ENCODE results near the gene JAZF1. TPM values are rescaled to one million over a fixed set of nuclear protein-coding genes. Genes with fewer than 3 reads are reported as not detected.
A peak's percentile ranks its signal among the peaks of the same experiment; 100 is the strongest.

The JAZF1 gene
- total RNA-seq, 1 experiment from 2014 or later: 15.3 TPM

DNA sequence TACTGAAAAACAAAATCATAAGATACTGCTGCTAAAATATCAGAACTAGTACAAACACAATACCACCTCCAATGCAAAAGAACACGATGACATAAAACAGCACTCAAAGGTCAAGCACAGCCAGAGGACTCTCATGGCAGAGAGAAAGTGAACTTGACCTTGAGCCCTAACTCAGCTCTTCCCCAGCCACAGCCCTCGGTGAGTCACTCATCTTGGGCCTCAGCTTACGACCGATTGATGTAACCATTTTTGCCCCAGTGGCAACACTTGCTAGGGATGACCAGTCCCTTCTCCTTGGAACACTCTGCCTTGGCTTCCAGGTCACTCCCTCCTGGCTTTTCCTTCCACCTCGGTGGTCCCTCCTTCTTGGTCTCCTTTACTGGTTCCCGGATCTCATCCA, 77.8 kb downstream of the JAZF1 start:
- DNase-seq (ENCODE audit: low read depth, low spot score): peak; percentile 62
- in situ Hi-C loops (cut with HindIII; ENCODE audit: low pct_unique_long_range_greater_than_20kb, low sequenced_read_pairs): no loop called here

DNA sequence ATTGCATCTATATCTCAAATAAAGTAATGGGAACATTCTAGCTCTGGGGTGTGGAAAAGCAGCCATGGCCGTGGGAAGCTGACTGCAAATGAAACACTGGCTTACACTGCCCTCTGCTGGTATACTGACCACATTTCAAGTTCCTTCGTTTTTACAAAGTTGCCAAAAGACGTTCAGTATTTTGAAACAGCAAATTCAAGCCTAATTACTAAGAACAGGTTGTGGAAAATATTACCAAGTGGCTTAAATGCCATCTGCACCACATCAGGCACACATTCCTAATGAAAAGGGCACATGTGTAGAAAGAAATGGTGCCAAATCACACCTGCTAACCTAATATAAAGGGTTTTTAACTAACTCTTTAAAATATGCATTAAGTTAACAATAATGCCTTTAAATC, 83.9 kb downstream of the JAZF1 start:
- peak; percentile 80 for DNase-seq (ENCODE audit: low read depth, low spot score)
- in situ Hi-C loops (cut with HindIII; ENCODE audit: low pct_unique_long_range_greater_than_20kb, low sequenced_read_pairs): no loop called here

DNA sequence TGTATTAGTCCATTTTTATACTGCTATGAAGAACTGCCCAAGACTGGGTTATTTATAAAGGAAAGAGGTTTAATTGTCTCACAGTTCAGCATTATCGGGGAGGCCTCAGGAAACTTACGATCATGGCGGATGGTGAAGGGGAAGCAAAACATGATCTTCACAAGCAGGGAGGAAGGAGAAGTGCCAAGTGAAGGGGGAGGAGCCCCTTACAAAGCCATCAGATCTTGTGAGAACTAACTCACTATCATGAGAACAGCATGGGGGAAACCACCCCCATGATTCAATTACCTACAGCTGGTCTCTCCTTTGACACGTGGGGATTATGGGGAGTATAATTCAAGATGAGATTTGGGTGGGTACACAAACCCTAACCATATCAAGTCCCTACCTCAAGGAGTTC, 85.4 kb downstream of the JAZF1 start:
- in situ Hi-C loops (cut with HindIII; ENCODE audit: low pct_unique_long_range_greater_than_20kb, low sequenced_read_pairs): no loop called here
- DNase-seq (ENCODE audit: low read depth, low spot score): no peak

DNA sequence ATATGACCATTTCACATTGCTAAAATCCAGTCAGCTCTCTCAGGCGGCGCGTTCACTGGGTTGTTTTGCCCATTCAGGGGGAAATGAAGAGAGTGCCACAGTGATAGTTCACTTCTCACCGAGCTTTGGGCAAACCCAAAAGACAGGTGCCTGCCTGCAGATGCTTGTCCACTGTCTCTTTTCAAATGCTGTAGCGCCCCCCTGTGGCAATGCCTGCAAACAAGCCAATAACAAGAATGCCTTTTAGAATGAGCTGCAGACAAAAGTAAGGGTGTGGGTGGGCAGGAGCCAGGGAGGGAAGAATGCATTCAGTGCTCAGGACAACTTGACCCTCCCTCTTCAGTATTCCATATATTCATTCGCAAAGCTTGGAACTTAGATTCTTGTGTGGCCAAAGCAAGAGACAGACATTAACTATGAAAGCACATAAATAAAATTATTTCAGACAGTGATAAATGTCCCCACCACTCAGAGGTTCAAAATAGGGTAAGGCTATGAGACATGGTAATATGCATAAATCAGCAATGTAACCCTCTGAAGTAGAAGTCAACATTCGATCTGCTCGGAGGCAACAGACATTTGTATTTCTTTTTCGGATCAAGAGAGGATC, 86.9 kb downstream of the JAZF1 start:
- peak; percentile 91 for DNase-seq (ENCODE audit: low read depth, low spot score)
- in situ Hi-C loops (cut with HindIII; ENCODE audit: low pct_unique_long_range_greater_than_20kb, low sequenced_read_pairs): no loop called here

DNA sequence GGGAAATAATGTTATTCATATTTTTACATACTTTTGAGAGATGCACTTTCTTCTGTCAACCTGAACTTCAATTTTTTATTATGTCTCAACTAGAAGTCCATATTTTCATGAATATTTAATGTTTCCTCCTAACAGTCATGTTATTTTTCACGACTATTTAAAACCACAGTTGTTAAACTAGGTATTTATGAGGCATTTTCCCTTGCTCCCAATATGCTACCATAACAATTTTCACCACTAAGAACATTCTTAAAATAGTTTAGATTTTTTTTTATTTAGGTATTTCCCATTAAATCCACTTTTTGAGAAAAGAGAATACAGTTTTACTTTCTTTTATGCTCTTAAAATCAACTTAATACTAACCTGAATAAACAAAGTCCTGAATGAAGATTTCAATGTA, 89.4 kb downstream of the JAZF1 start:
- DNase-seq (ENCODE audit: low read depth, low spot score): no peak
- in situ Hi-C loops (cut with HindIII; ENCODE audit: low pct_unique_long_range_greater_than_20kb, low sequenced_read_pairs): no loop called here

DNA sequence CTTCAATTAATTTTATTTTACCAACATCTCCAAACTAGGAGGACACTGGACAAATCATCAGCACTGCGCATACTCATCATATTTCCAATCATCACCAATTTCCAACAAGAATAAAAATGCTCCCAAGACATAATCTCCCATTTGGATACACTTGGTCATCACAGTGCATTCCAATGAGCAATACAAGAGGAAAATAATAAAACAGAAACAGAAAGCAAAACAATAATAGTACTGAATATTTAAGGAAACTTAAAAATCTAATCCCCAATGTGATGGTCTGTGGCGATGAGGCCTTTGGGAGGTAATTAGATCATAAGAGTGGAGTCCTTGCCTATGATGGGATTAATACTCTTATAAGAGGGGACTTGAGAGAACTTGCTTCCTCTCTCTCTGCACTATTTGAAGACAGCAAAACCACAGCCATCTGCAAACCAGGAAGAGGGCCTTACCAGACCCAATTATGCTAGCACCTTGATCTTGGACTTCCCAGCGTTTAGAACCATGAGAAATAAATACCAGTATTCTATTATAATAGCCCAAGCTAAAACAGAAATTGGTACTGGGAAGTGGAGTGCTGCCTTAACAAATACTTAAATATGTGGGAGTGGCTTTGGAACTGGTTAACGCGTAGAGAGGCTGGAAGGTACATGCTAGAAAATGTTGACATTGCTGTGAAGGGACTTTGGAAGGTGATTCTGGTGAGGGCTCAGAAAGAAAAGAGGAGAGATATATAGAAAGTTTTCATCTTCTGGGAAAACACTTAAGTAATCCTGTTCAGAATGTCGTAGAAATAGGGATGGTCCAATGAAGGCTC, 91.5 kb downstream of the JAZF1 start:
- in situ Hi-C loops (cut with HindIII; ENCODE audit: low pct_unique_long_range_greater_than_20kb, low sequenced_read_pairs): no loop called here

DNA sequence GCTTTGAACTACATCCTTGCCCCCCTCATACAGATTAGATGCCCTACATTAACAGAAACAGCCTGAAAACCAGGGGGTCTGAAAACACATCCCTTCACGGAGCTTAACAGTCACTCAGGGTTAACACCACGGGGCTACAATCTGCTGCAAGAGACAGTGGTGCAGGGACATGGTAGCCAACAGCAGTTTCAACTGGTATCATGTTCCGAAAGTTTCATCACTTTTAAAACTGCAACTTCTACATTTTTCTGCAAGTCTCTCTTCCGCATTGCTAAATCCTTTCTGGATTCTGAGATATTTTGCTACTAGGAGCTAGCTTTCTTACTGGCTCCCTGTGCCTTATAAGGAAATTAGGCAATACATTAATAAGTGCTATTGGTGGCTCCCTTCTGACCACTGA, 92.6 kb downstream of the JAZF1 start:
- no peak for DNase-seq (ENCODE audit: low read depth, low spot score)
- in situ Hi-C loops (cut with HindIII; ENCODE audit: low pct_unique_long_range_greater_than_20kb, low sequenced_read_pairs): no loop called here

More for the DNA sequence above, 91.5 kb downstream of the JAZF1 start:
- no peak for DNase-seq (ENCODE audit: low read depth, low spot score)

DNA sequence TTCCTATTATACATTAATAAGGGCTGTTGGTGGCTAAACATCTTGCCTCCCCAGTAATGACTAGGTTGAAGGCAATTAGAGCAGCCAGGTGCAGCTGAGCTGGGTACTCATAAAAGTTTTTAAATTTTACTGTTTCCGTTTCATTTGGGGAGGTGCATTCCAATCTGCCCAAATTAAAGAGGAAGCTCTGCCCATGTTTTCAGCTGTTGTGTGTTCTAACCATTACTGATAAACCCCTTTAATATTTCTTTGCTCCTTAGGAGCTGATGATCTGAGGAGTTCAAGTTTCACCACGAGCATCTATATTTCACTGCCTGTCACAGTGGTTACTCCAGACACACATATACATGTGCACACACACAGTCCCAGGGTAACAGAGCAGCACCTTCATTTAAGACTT, 94.4 kb downstream of the JAZF1 start:
- in situ Hi-C loops (cut with HindIII; ENCODE audit: low pct_unique_long_range_greater_than_20kb, low sequenced_read_pairs): no loop called here
- no peak for DNase-seq (ENCODE audit: low read depth, low spot score)

DNA sequence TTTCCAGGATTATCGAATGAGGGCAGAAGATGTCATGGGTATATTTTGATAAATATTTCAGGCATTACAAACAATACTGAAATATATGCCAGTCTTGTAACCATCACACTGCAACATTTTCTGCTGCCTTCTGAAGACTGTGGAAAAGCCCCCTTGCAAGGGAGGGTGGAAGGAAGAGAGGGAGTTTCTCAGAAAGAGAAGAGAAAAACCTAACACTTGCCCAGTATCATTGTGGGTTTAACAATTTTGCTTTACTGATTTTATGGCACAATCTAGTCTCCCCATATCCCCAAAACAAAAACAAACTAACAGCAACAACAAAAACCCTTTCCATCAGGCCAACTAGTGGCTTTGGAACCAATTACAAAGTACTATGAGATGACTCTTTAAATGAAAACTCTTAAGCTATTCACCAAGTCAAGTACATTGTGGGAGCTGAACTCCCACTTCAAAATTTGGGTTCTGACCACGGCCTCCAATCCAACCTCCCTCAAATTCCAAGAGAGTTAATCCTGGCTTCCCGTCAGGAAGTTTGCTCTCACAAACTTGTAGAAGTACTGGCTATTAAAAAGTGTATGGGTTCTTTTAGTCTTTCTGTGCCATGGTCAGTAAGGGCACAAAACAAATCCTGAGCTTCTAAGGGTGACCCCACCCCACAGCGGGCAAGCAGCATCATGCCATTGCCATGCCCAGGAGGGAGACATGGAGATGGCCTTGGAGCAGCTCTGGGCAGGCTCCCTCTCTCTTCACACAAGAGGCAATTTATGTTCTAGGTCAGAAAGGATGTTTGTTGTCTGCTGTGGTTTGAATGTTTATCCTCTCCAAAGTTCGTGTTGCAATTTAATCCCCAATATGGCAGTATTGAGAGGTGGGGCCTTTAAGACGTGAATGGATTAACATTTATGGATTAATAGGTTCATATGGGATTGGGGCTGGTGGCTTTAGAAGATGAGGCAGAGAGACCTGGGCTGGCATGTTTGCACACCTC, 96.3 kb downstream of the JAZF1 start:
- DNase-seq (ENCODE audit: low read depth, low spot score): no peak
- in situ Hi-C loops (cut with HindIII; ENCODE audit: low pct_unique_long_range_greater_than_20kb, low sequenced_read_pairs): no loop called here

DNA sequence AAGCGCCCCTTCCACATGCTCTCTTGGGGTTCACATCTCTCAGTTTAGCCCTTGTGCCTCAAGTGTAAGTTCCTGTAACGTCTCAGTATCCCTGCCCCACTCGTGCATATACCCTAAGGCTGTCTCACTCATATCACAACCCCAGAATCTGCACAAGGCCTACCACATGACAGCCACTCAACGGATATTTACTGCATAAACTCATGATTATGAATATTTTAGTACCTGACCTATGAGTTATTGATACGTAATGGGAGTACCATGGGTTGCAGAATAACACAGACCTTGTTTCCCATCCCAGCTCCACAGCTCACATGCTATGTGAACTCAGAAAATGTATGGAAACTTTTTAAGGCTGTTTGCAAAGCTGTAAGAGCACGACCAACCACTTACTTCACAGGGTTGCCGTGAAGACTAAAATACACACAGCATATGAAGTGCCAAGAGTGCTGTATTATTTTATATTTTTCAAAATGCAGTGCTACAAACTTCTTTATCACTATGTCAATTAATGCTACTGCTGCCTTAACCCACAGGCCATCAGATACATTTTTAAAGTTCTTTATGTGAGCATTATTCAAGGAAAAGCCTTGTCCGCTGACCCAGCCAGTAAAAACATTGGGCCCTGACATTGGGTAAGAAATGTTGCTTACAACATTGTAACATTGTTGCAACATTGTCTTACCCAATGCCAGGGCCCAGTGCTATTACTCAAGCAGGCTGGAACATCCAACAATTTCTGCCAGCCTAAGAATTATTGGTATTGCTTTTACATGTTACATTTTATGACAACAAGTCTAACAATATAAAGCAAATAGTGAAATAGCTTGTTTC, 97.2 kb downstream of the JAZF1 start:
- peak; percentile 85 for DNase-seq (ENCODE audit: low read depth, low spot score)
- in situ Hi-C loops (cut with HindIII; ENCODE audit: low pct_unique_long_range_greater_than_20kb, low sequenced_read_pairs): no loop called here

DNA sequence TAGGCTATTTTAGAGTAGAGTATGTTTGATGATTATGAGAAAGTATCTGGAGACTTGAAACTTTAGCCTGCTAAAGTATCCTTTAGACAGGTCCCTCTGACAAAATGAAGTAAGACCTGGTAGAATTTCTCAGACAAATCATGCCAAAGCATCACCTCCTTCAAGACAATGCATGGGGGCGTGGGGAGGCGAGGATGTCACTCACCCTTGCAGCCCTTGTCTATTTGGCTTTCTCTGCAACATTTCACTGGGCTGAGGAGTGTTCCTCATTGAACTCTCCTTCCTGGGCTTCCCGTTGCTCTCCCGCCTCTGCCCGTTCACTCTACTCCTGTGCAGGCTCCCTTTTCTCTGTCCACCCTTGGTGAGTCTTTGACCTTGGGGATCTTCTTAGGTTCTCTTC, 98.5 kb downstream of the JAZF1 start:
- in situ Hi-C loops (cut with HindIII; ENCODE audit: low pct_unique_long_range_greater_than_20kb, low sequenced_read_pairs): no loop called here
- no peak for DNase-seq (ENCODE audit: low read depth, low spot score)

DNA sequence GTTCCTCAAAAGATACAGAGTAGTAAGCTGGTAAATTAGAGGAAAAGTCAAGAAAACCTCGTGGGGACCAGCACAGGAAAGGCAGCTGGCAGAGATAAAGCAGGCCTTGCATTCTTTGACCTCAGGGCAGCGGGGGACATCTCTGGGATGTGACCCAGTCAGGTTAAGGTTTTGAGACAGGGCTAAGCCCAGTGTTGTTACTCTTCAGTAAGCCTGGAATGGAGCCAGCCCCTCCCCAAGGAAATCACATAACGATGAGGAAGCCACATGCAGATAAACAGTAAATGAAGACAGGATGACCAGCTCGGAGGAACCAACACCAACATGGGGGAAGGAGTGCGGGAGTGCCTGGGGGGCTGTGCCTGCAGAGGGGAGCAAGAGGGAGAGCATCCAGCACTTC, 99.6 kb downstream of the JAZF1 start:
- no peak for DNase-seq (ENCODE audit: low read depth, low spot score)
- in situ Hi-C loops (cut with HindIII; ENCODE audit: low pct_unique_long_range_greater_than_20kb, low sequenced_read_pairs): no loop called here

DNA sequence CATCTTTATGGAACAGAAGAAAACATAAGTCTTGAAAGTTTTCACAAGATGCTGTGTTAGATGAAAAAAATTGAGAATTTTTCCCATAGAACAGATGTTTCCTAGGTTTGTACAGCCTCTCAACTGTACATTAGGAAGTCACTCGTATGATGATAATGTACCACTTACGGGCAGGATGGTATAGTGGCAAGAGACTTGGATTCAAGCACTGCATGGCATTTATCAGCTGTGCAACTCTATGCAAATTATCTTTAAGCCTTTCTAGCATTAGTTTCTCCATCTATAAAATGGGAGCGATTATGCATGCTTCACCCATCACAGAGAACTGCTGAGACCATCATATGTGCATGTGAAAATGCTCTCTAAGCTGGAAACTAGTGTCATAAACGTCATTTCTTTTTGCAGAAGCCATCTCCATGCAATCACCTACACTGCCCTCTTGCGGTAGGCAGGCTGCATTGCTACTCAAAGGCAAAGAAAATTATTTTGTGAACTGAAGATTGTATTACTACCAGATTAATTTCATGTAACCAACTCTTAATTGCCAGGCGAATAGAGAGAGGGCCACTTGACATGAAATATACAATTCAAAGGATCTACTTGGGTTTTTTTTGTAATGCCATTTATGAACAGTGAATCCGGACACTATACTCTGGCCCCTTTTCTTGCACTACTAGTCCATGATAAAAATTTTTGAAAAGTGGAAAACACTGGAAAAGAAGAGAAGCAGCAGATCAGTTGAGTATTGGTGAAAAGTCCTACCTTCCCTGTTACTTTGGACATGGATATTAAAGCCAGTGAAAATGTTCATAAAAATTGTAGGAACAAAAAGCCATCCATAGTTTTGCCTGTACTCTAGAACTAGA, 102.3 kb downstream of the JAZF1 start:
- in situ Hi-C loops (cut with HindIII; ENCODE audit: low pct_unique_long_range_greater_than_20kb, low sequenced_read_pairs): no loop called here

DNA sequence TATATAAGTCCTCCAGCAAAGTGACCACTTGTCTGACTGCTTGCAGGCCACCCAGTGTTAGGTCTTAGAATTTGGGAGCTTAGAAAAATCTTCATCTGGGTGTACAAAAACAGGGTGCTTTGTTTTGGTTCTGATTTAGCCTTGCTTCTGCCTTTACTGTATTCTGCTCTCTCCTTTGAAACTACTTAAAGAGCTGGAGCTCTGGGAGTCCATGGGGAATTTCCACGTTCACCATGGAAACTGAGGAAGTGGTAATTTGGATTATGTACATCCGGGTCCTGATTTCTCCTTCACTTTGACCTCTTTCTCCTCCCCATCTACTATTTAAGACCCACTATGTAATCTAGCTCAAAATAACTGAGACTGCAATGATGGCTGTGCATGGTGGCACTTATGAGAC, 103.0 kb downstream of the JAZF1 start:
- no peak for DNase-seq (ENCODE audit: low read depth, low spot score)
- in situ Hi-C loops (cut with HindIII; ENCODE audit: low pct_unique_long_range_greater_than_20kb, low sequenced_read_pairs): no loop called here

More for the DNA sequence above, 102.3 kb downstream of the JAZF1 start:
- peak; percentile 83 for DNase-seq (ENCODE audit: low read depth, low spot score)

DNA sequence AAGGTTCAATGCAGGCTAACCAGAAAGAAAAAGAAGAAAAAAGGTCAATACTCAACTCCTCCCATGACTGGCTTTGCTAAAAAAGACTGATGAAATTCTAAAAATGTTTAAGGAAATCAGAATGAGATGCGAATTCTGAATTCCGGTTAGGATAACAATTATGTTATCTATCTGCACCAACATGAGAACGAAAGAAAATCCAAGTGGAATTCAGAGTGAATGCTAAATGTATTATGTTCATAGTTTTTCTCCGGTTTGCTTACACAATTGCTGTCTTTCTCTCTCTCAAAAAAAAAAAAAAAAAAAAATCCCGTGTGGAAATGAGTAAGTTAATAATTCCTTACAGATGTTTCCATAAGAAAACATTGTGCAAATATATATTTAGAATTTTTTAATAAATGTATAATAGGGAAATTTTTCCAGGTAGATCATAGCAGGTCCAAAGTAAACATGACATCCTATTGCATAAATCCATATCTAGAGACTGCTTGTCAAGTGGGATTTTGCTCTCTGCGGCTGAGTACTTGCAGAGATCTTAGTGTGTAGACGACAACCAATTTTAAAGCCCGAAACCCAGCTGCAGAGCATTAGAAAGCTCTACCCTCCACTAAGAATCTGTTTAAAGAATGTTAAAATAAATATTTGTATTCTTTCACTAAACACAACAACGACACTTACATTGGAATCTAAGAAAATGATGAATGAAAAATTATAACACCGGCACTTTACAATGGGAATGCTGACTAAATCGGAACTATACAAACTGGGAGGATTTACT, 104.0 kb downstream of the JAZF1 start:
- DNase-seq (ENCODE audit: low read depth, low spot score): no peak
- in situ Hi-C loops (cut with HindIII; ENCODE audit: low pct_unique_long_range_greater_than_20kb, low sequenced_read_pairs): no loop called here
